CD4-positive, CD25-positive, alpha-beta regulatory T cell (primary cell): Measurements from ENCODE around the gene ATXN2L. TPM values are rescaled to one million over a fixed set of nuclear protein-coding genes. Genes with fewer than 3 reads are reported as not detected.

ENCODE experiments used
- ATAC-seq, 2 donors: fragments of 150-1000 bp; cut with Tn5 transposase; one replicate each; pipeline ENCODE4 v1.10.0; 2021; ENCODE audit warnings: low read depth in 2 of 2, moderate number of reproducible peaks in 2 of 2, moderate library complexity in 1 of 2
- DNase-seq, 3 donors: peaks; one replicate each; pipeline versions ENCODE4 v3.0.0 to v3.0.0-alpha.2; 2012 to 2022; ENCODE audit warnings: mixed read lengths in 1 of 3
- H3K27ac ChIP-seq: one replicate; pipeline ENCODE4 v1.7.0; 2013; ENCODE audit warnings: mild to moderate bottlenecking, low read length; ENCODE audit not compliant: insufficient read depth, poor library complexity, severe bottlenecking
- H3K27me3 ChIP-seq: one replicate; pipeline ENCODE4 v1.7.0; 2013; ENCODE audit warnings: low read length; ENCODE audit not compliant: control insufficient read depth, insufficient read depth
- H3K36me3 ChIP-seq: one replicate; pipeline ENCODE4 v1.7.0; 2013; ENCODE audit warnings: mild to moderate bottlenecking, low read length, moderate library complexity; ENCODE audit not compliant: control insufficient read depth, insufficient read depth
- H3K4me1 ChIP-seq: 2 replicates; pipeline ENCODE4 v1.7.0; 2013; ENCODE audit warnings: mild to moderate bottlenecking, low read length; ENCODE audit not compliant: insufficient read depth, control insufficient read depth, poor library complexity, severe bottlenecking
- H3K4me3 ChIP-seq: one replicate; pipeline ENCODE4 v1.7.0; 2013; ENCODE audit warnings: low read depth, mild to moderate bottlenecking, low read length, moderate library complexity
- H3K9me3 ChIP-seq, 2 experiments: 1 replicate in 1 of 2; 2 replicates in 1 of 2; pipeline ENCODE4 v1.7.0; 2013; ENCODE audit warnings: low read length in 2 of 2, mild to moderate bottlenecking in 1 of 2, moderate library complexity in 1 of 2; ENCODE audit not compliant: control insufficient read depth in 2 of 2
- H3K27ac Mint-ChIP-seq, 3 donors: one replicate each; pipeline ENCODE4 v1.8.0; 2020 to 2022; ENCODE audit warnings: mild to moderate bottlenecking in 3 of 3, mixed read lengths in 3 of 3, moderate library complexity in 2 of 3
- H3K27me3 Mint-ChIP-seq: one replicate; pipeline ENCODE4 v1.8.0; 2022; ENCODE audit warnings: mild to moderate bottlenecking, mixed read lengths
- H3K36me3 Mint-ChIP-seq: one replicate; pipeline ENCODE4 v1.8.0; 2020; ENCODE audit warnings: mixed read lengths
- H3K4me1 Mint-ChIP-seq, 4 donors: one replicate each; pipeline ENCODE4 v1.8.0; 2020 to 2022; ENCODE audit warnings: mixed read lengths in 4 of 4, mild to moderate bottlenecking in 1 of 4
- H3K4me3 Mint-ChIP-seq, 4 donors: one replicate each; pipeline ENCODE4 v1.8.0; 2020 to 2022; ENCODE audit warnings: mild to moderate bottlenecking in 4 of 4, mixed read lengths in 4 of 4, moderate library complexity in 3 of 4
- H3K9me3 Mint-ChIP-seq, 7 donors: one replicate each; pipeline ENCODE4 v1.8.0; 2020 to 2022; ENCODE audit warnings: mixed read lengths in 7 of 7, mild to moderate bottlenecking in 3 of 7, moderate library complexity in 2 of 7
- polyA plus RNA-seq, 4 donors: library from polyadenylated mRNA; unstranded; fragments of 300-500 nt; fragmentation: Illumina TruSeq; gene quantifications; one replicate each; pipeline ENCODE4 v1.2.3, GENCODE V29; 2021
- total RNA-seq: library from RNA; stranded (reverse); gene quantifications from one replicate; pipeline ENCODE4 v1.2.3, GENCODE V29; 2022

The ATXN2L gene
- total and polyA plus RNA-seq, 5 donors from 2014 or later, result 11.0 to 342 (median 12.1) TPM

GRCh38 chr16:28834349-28834748, 11.6 kb downstream of the ATXN2L start:
- Mint-ChIP-seq H3K9me3 (no peaks in the 10 kb centered on the region), H3K27ac (no peak overlapping the region), H3K27me3 (no peaks in the 10 kb centered on the region), H3K36me3 (peaks cover 48% of the 10 kb centered on the region), H3K4me1 (peaks cover 0 to 10% (median 4%) of the 10 kb centered on the region in 4 donors), H3K4me3 (no peak overlapping the region)
- Histone ChIP-seq H3K4me1 (no peaks in the 10 kb centered on the region), H3K9me3 (no peaks in the 10 kb centered on the region), H3K27me3 (no peaks in the 10 kb centered on the region), H3K4me3 (no peak overlapping the region), H3K27ac (no peak overlapping the region), H3K36me3 (peaks cover 82% of the 10 kb centered on the region)
- DNase-seq (no peak), ATAC-seq (no peak)

GRCh38 chr16:28834873-28835863, 12.4 kb downstream of the ATXN2L start:
- no peaks in the 10 kb centered on the region for H3K9me3 ChIP-seq
- no peaks in the 10 kb centered on the region for H3K9me3 Mint-ChIP-seq
- peaks cover 74% of the 10 kb centered on the region for H3K36me3 ChIP-seq
- no peaks in the 10 kb centered on the region for H3K4me1 ChIP-seq
- no peak overlapping the region for H3K27ac Mint-ChIP-seq
- ATAC-seq, result no peak
- no peaks in the 10 kb centered on the region for H3K27me3 Mint-ChIP-seq
- no peak overlapping the region for H3K27ac ChIP-seq
- peaks cover 40% of the 10 kb centered on the region for H3K36me3 Mint-ChIP-seq
- H3K27me3 ChIP-seq, result no peaks in the 10 kb centered on the region
- peaks cover 0 to 9% (median 4%) of the 10 kb centered on the region in 4 donors for H3K4me1 Mint-ChIP-seq
- DNase-seq, result no peak
- no peak overlapping the region for H3K4me3 ChIP-seq
- H3K4me3 Mint-ChIP-seq, result no peak overlapping the region

GRCh38 chr16:28835864-28836760, 13.3 kb downstream of the ATXN2L start:
- peaks cover 0 to 8% (median 3%) of the 10 kb centered on the region in 4 donors for H3K4me1 Mint-ChIP-seq
- H3K27me3 Mint-ChIP-seq, result no peaks in the 10 kb centered on the region
- DNase-seq, result no peak
- Histone ChIP-seq H3K9me3 (no peaks in the 10 kb centered on the region), H3K36me3 (peaks cover 65% of the 10 kb centered on the region), H3K4me1 (no peaks in the 10 kb centered on the region), H3K27ac (no peak overlapping the region), H3K27me3 (no peaks in the 10 kb centered on the region), H3K4me3 (no peak overlapping the region)
- no peaks in the 10 kb centered on the region for H3K9me3 Mint-ChIP-seq
- no peak for ATAC-seq
- peaks cover 32% of the 10 kb centered on the region for H3K36me3 Mint-ChIP-seq
- no peak overlapping the region for H3K27ac Mint-ChIP-seq
- H3K4me3 Mint-ChIP-seq, result no peak overlapping the region

GRCh38 chr16:28836761-28837064, 13.9 kb downstream of the ATXN2L start:
- H3K36me3 Mint-ChIP-seq, result peaks cover 32% of the 10 kb centered on the region
- ATAC-seq, result no peak

GRCh38 chr16:28837672-28838557, 15.1 kb downstream of the ATXN2L start:
- DNase-seq (no peak), ATAC-seq (no peak)
- no peaks in the 10 kb centered on the region for H3K27me3 Mint-ChIP-seq
- Histone ChIP-seq H3K4me3 (no peak overlapping the region), H3K27ac (no peak overlapping the region), H3K27me3 (no peaks in the 10 kb centered on the region), H3K9me3 (no peaks in the 10 kb centered on the region), H3K4me1 (no peaks in the 10 kb centered on the region), H3K36me3 (peaks cover 61% of the 10 kb centered on the region)
- peak overlapping the region in 2 of 4 donors; percentile 8 to 13 for H3K4me3 Mint-ChIP-seq
- peaks cover 33% of the 10 kb centered on the region for H3K36me3 Mint-ChIP-seq
- H3K4me1 Mint-ChIP-seq, result peaks cover 0 to 8% (median 3%) of the 10 kb centered on the region in 4 donors
- H3K27ac Mint-ChIP-seq, result no peak overlapping the region
- no peaks in the 10 kb centered on the region for H3K9me3 Mint-ChIP-seq

More at GRCh38 chr16:28836761-28837064, 13.9 kb downstream of the ATXN2L start:
- Mint-ChIP-seq H3K9me3 (no peaks in the 10 kb centered on the region), H3K27me3 (no peaks in the 10 kb centered on the region), H3K27ac (no peak overlapping the region), H3K4me3 (no peak overlapping the region), H3K4me1 (peaks cover 0 to 8% (median 3%) of the 10 kb centered on the region in 4 donors)
- DNase-seq, result no peak
- Histone ChIP-seq H3K27ac (no peak overlapping the region), H3K27me3 (no peaks in the 10 kb centered on the region), H3K4me1 (no peaks in the 10 kb centered on the region), H3K4me3 (no peak overlapping the region), H3K36me3 (peaks cover 61% of the 10 kb centered on the region), H3K9me3 (no peaks in the 10 kb centered on the region)

- no peaks in the 10 kb centered on the region for H3K27me3 ChIP-seq
- ATAC-seq, result no peak
- no peak overlapping the region for H3K4me3 ChIP-seq
- no peaks in the 10 kb centered on the region for H3K27me3 Mint-ChIP-seq
- H3K9me3 ChIP-seq, result no peaks in the 10 kb centered on the region
- DNase-seq, result no peak
- no peak overlapping the region for H3K27ac ChIP-seq
- no peaks in the 10 kb centered on the region for H3K9me3 Mint-ChIP-seq
- H3K4me3 Mint-ChIP-seq, result peak overlapping the region in 2 of 4 donors; percentile 8 to 13
- no peaks in the 10 kb centered on the region for H3K4me1 ChIP-seq
- no peak overlapping the region for H3K27ac Mint-ChIP-seq
- peaks cover 61% of the 10 kb centered on the region for H3K36me3 ChIP-seq
- peaks cover 34% of the 10 kb centered on the region for H3K36me3 Mint-ChIP-seq
- H3K4me1 Mint-ChIP-seq, result peaks cover 0 to 10% (median 3%) of the 10 kb centered on the region in 4 donors
These were observed 15.7 kb downstream of the ATXN2L start for GRCh38 chr16:28838558-28838918.

- H3K36me3 Mint-ChIP-seq, result peaks cover 29% of the 10 kb centered on the region
- Histone ChIP-seq H3K36me3 (peaks cover 61% of the 10 kb centered on the region), H3K4me3 (no peak overlapping the region), H3K4me1 (no peaks in the 10 kb centered on the region), H3K27ac (no peak overlapping the region), H3K9me3 (no peaks in the 10 kb centered on the region), H3K27me3 (no peaks in the 10 kb centered on the region)
- peak overlapping the region in 1 of 3 donors; percentile 52 for H3K27ac Mint-ChIP-seq
- peaks cover 0 to 10% (median 4%) of the 10 kb centered on the region in 4 donors for H3K4me1 Mint-ChIP-seq
- no peak for DNase-seq
- no peaks in the 10 kb centered on the region for H3K27me3 Mint-ChIP-seq
- ATAC-seq, result no peak
- peak overlapping the region in 2 of 4 donors; percentile 13 to 79 for H3K4me3 Mint-ChIP-seq
- no peaks in the 10 kb centered on the region for H3K9me3 Mint-ChIP-seq
These were observed 16.3 kb downstream of the ATXN2L start for GRCh38 chr16:28839004-28839639.
